Measurements from ENCODE around the gene KIAA0319L.

GRCh38 chr1:35571263-35571662 lies 14.1 kb upstream of the KIAA0319L start:
- no peak for TF ChIP-seq POLR2AphosphoS5 (IDR thresholded peaks at IDR 0.05)
- TF ChIP-seq CTCF (IDR thresholded peaks at IDR 0.05), result no peak
- no peak for TF ChIP-seq EP300 (IDR thresholded peaks at IDR 0.05; ENCODE audit: low read depth)
- TF ChIP-seq POLR2A (IDR thresholded peaks at IDR 0.05), result no peak

All from transverse colon (tissue), 4 donors.